HG03442 (cell line): ENCODE results near the gene NSDHL.

Experiments used
- ATAC-seq: cut with Tn5 transposase; IDR thresholded peaks from one replicate; pipeline ENCODE4 v1.9.1; 2021; ENCODE audit warnings: mild to moderate bottlenecking, moderate library complexity; ENCODE audit not compliant: unreplicated experiment

NSDHL gene

DNA sequence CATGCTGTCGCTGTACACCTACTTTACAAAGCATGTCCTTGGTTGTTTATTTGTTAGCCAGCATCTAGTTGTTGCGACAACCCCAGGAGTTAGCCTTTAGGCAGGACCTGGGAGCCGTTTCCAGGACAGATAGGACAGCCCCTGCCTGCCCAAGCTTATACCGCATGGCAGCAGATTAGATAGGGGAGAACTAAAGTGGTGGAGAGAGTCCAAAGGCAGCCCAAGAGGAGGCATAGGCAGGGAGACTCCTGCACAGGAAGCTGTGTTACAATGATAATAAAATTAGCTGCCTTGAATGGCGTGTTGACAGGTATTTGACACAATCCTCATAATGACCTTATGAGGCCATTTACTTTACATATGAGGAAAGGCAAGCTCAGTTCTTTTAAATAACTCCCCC lies 13.0 kb downstream of the NSDHL start:
- ATAC-seq = no peak

DNA sequence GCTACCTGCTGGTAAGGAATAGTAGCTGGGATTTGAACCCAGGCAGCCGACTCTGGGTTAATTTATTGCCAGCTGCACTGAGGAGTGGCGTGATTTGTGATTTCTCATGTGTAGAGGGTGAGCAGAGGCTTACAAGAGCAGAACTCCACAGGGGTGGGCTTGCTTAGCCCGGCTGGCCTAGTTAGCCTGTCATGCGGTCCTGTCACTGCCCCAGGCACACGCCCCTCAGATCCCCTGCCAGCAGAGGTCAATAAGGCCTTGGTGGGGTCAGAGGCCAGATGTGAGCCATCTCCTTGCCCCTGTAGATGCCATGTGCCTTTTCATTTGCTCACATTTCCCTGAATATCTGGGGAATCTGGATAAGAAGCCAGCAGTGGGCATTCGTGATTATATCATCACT lies 13.4 kb downstream of the NSDHL start:
- no peak for ATAC-seq

DNA sequence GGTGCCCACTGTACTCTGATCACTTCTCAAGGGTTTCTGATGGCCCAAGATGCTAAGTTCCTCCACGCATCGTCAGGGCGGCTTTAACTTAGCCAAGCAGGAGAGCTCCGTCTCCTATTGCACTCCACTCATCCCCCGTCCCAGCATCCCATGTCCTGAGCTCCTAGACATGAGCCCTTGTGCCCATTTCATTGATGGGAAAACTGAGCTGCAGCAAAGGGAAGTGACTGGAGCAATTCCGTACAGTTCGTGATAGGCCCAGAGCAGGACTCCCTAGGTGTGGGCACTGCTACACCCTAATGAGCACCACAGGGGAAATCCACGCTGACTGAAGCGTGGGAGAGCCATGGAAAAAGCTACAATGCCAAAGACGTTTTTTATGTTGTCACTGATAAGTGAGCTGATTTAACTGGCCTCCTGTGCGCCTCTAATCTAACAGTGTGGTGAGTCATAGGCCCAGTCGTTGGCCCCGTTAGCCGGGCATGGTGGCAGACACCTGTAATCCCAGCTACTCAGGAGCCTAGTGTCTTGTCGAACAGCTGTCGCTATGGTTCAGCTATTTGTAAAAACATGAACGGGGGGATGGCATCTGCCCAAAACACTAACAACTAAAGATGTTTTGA lies 14.9 kb downstream of the NSDHL start:
- ATAC-seq = no peak

DNA sequence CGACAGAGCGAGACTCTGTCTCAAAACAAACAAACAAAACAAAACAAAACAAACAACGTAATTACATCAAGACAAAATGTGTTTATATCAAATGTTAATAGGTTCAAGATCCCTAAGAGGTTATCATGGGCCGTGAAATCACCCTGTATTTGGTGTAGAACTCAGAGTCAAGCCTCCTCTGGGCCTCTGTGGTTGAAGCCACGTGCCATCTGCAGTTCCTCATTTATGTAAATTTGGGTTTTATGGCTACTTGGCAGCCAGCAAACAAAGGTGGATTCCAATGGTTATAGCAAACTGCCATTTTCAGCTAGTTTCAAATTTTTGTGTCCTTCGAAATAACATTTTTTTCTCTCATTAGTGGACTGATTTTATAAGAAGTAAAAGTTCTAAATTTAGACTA lies 16.4 kb downstream of the NSDHL start:
- ATAC-seq = no peak

DNA sequence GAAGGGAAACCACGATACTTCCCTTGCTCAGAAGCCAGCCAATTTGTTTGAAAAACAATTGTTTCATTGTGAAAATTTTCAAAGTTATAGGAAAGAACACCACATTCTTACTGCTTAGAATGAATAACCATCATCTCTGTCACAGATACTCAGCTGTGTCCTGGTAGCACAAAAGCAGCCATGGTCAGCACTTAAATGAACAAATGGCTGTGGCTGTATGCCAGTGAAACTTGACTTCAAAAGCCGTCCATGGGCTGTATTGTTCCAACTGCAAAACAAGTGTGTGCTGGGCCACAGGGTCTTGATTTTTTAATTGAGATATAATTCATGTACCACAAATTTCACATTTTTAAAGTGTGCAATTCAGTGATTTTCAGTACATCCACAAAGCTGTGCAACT lies 19.6 kb downstream of the NSDHL start:
- ATAC-seq = no peak

DNA sequence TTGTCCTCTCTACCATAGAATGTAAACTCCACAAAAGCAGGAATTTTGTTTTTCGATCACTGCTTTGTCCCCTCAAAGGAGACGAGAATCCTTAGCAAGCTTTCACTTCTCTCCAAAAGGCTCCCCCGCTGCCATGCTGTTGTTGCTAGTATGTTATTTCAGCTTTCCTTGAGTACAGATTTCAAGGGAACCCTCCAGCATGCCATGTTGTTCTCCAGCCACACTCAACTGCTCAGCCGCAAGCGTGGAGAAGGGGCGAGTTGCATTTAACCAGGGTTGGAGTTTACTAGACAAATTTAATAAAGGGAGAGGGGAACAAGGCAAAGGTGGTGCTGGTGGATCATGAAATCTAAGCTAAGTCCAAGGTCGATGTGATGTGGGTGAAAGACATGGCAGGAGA lies 23.1 kb downstream of the NSDHL start:
- no peak for ATAC-seq

DNA sequence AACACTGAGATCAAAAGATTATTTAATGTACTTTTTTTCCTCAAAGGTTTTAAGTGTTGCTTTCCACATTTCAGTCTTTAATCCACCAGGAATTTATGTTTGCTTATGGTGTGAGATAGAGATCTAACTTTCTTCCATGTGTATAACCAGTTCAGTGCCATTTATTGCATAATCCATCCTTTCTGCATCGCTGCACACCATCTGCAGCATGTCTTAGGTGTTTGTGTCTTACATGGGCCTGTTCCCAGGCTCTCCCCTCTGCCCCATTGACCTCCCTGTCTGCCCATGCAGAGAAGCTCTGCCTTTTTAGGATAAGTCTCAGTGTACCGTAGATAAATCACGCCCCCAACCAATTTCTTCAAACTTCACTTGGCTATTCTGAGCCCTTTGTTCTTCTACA lies 30.3 kb downstream of the NSDHL start:
- no peak for ATAC-seq

DNA sequence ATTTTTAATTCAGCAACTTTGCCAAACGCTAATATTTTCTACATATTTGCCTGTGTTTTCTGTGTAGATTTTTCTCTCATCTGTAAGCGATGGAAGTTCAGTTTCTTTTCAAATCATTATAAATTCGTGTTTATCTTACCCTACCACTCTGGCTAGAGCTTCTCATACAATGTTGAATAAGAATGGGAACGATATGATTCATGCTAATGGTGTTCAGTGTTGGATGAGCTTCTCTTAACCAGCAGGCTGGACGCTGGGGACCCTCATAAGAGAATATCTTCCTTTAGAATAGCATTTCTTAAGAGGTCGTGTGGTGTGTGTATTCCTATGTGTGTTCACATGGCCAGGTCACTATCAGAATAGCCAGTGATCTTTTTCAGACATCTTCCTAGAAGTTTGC lies 31.0 kb downstream of the NSDHL start:
- no peak for ATAC-seq

DNA sequence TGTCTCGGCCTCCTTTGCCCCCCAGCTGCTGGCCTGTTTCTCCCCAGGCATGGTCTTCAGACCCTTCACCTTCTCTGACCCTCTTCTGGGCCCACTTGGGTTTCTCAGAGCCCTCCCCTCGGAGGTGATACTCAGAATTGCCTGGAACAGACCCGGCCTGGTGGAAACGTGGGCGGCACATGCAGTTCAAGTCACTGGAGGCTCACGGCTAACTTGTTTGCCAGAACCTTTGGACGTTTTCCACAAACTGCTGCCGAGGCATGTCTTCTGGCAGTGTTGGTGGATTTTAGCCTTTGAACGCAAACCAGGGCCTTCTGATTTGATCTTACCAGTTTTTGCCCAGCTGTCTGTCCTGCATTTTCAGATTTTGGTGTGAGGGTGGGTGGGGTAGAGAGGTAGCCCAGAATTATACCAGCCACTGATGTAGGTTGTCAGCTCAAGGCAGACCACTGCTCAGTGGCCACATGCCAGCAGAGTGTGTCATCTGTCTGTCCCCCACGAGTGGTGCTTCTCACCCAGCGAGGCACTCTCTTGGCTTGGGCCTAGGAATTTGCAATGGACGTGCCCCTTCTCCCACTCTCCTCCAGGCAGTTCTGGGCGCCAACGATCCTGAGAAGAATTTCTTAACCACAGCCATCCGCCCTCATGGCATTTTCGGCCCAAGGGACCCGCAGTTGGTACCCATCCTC lies 34.5 kb downstream of the NSDHL start:
- ATAC-seq = no peak

DNA sequence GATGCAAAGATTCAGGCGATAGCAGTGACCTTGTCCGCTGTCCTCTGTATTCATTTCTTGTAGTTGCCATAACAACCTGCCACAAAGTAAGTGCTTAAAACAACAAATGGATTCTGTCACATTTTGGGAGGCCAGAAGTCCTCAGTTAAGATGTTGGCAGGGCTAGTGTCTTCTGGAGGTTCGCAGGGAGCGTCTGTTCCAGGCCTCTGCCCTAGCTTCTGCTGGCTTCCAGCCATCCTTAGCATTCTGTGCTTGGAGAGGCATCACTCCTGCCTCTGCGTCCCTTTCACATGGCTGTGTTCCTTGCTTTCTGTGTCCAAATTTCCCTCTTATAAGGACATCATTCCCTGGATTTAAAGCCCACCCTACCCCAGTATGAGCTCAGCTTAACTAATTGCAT lies 35.5 kb downstream of the NSDHL start:
- no peak for ATAC-seq

DNA sequence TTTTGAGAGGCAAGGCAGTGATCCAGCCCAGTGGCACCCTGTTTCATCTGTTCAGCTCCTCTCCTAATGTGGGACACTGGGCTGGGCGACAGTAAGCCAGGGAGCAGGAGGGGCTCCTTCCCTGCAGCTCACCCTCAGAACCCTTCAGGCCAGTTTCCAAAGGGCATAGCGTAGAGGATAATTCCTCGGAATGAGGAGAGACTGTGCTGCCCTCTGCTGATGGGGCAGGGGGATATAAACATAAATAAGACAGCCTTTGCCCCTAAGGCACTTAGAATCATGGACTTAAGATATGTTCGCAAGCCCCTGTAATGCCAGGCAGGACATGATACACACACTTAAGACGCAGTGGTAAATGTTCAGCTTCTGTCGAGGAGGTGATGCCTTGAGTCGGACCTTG lies 39.1 kb downstream of the NSDHL start:
- no peak for ATAC-seq

DNA sequence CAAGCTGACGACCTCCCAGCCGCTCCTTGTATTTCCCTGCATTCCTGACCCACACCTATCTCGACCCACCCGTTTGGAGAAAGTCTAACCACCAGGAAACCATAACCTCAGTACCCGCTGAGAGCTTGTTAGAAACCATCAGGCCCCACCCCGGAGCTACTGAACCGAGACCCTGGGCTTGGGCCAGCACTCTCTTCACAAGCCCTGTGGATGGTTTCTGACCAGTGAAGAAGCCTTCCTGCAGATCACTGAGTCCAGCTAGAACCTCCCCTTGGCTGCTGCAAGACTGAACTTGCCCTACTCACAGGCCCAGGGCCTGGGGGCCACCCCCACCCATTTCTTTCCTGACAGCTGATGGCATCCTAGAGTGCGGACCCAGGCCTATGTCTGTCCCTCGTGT lies 40.4 kb downstream of the NSDHL start:
- ATAC-seq = no peak

DNA sequence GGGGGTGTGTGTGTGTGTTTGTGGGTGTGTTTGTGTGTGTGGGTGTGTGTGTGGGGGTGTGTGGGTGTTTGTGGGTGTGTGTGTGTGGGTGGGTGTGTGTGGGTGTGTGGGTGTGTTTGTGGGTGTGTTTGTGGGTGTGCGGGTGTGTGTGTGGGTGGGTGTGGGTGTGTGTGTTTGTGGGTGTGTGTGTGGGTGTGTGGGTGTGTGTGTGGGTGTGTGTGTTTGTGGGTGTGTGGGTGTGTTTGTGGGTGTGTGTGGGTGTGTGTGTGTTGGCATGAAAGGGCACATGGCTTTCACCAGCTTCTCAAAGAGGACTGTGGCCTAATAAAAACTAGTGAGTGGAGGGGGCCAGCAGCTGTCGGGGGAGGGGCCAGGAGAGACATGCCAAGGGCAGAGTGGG lies 41.7 kb downstream of the NSDHL start:
- ATAC-seq = no peak

DNA sequence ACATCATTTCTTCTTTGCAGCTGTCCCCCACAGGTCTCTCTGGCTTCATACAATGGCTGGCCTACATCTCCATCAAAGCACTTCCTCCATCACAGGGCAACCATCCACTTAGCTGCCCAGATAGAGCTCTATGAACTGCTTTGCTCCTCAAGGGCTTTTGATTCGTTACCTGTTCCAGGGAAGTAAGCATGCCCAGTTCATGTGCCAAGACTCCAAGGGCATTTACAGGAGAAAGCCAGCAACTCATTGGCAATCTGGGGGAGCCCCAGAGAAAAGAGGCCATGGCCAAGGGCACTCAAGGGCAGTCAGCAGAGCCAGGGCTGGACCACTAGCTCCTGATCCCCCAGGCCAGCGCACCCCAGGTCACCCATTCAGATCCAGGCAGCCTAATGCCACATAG lies 42.5 kb downstream of the NSDHL start:
- ATAC-seq = no peak

DNA sequence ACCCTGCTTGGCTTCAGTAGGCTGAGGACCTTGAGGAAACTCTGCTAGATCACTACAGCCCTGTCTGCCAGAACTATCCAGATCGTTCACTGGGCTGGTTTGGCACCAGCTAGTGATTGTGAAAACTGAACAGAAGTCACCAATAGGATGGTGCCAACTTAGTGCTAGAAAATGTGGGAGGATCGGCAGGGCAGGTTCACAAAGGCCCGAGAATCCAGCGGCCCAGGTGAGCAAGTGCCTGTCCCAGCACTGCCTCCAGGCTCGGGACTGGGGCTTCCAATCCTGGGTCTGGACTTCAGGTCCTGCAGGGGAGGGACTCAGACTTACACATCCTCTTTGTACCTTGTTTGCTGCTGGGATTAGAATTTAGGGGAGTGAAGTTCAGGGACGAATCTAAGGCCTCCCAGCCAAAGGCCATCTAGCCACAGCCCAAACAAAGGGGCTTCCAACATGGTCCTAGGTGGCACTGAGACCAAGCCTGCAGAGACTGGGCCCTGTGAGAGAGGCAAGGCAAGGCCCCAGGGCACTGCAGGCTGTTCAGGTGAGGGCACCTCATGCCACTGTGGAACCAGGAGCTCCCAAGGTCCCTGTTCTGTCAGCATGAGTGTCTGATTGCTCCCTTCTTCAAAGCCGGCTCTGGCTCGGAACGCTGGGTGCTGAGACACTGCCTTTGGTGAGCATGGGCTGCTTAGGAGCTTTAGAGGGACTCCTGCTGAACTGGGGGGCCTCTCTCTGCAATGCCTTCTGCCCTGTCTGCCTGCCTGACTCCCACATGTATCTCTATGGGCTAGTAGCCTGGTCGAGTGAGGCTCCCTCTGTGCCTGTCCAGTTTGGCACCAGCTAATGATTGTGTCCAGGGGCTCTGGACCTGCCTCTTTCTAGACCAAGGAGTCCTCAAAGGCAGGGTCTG lies 46.3 kb downstream of the NSDHL start:
- ATAC-seq = no peak

DNA sequence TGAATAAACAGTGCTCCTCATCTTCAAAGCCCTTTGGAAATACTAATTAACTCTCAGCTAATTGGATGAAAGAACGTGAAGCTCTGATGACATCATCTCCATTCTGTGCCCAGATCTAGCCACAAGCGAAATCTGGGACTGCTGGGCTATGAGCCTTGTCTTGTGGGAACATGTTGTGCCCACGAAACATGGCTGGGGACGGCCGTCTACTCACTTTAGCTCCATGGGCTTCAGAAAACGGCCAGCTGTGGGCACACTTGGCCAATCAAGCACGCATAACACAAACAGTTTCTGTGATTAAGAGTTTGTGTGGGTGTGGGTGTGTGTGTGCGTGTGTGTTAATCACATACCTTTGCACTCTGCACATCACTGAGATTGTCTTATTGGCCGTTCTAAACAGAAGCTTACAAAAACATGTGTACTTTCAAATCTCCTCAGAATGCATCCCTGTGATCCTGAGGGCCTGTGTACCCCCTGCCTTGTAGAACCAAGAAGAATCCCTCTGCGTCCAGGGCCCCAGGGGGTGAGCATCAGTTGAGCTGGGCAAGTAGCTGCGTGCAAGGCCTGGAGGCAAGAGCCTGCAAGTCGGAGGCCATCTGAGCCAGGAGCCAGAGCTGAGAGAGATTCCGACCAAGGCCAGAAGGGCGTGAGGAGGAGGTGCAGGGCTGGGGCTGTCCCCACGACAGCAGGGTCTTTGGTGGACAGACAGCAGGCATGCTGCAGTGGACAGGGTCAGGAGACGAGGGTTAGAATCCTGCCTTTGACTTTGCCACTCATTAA lies 48.3 kb downstream of the NSDHL start:
- ATAC-seq = no peak

DNA sequence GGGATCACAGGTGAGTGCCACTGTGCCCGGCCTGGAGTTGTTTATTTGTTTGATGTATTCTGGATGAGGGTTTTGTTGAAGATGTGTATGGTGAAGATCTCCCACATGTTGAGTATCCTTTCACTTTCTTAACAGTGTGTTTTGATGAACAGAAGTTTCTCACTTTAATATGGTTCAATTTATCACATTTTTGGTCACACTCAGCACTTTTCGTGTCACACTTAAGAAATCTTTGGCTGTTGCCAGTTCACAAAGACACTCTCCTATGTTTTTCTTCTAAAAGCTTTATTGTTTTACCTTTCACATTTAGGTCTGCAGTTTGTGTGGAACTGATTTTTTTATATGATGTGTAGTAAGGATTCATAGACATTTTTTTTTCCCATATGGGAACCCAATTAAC lies 50.4 kb downstream of the NSDHL start:
- no peak for ATAC-seq

DNA sequence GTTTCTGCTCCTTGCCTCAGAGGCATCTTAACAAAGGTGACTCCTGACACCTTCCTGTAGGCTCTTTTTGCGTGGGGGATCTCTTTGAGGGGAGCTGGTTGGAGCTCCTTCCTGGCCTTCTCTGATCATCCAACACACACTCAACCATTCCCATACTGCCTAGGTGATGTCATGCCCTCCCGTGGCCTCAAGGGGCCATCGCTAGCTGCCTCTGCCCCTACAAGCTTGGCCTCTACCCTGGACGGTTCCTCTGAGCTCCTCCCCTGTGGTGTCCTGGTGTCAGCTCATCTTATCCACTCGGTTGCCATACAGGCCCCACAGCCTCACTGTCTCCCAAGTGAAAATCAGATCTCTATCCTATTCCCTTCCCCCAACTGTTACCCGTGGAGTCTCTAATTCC lies 53.3 kb downstream of the NSDHL start:
- ATAC-seq = no peak

DNA sequence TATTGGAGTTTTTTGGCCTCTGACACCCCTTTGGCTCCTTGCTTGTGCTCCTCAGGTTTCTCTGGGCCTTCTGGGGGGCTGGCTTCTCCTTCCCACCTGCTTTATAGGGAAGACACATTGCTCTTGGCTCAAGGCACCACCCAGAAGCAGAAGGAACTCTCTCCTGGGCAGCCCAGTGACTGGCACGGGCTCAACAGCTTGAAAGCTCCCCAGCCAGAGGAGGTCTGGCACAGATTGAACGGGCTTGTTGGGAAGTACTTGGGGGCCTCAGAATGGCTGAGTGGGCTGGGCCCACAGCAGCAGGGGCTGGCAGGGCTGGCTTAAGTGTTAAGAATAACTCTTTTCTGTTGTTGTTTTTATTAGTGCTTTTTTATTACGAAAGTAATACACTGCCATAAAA lies 55.9 kb downstream of the NSDHL start:
- ATAC-seq = no peak

DNA sequence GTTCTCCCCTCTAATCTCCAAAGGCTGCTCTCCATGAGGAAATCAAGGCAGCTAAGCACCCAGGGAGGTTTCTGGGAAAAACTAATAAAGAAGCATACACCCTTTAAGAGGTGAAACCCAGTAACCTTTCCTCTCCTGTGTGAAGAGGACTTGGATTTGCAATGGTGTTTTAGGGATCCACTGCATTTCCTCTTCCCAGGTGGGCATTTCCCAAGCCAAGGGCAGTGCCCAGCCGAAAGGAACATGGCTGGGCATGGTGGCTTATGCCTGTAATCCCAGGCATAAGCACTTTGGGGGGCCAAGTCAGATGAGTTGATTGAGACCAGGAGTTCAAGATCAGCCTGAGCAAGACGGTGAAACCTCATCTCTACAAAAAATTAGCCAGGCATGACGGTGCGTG lies 61.6 kb downstream of the NSDHL start:
- no peak for ATAC-seq
